SK-N-MC (cell line): ENCODE results near the gene RAD50.

ENCODE experiments used
- EZH2 ChIP-seq: fragments of 200-600 bp; sonication (generic); IDR thresholded peaks from one replicate; pipeline ENCODE4 v1.6.1; 2017; ENCODE audit warnings: antibody characterized with exemption
- FOXP2 ChIP-seq: optimal IDR thresholded peaks from 2 replicates; pipeline ENCODE3; 2011; ENCODE audit warnings: mild to moderate bottlenecking, moderate library complexity; ENCODE audit not compliant: insufficient read depth; ENCODE audit errors: extremely low read length, control extremely low read depth
- POLR2AphosphoS5 ChIP-seq: IDR thresholded peaks from 2 replicates; pipeline ENCODE4 v1.6.1; 2012; ENCODE audit warnings: mild to moderate bottlenecking, low read depth, low read length, borderline replicate concordance

DNA sequence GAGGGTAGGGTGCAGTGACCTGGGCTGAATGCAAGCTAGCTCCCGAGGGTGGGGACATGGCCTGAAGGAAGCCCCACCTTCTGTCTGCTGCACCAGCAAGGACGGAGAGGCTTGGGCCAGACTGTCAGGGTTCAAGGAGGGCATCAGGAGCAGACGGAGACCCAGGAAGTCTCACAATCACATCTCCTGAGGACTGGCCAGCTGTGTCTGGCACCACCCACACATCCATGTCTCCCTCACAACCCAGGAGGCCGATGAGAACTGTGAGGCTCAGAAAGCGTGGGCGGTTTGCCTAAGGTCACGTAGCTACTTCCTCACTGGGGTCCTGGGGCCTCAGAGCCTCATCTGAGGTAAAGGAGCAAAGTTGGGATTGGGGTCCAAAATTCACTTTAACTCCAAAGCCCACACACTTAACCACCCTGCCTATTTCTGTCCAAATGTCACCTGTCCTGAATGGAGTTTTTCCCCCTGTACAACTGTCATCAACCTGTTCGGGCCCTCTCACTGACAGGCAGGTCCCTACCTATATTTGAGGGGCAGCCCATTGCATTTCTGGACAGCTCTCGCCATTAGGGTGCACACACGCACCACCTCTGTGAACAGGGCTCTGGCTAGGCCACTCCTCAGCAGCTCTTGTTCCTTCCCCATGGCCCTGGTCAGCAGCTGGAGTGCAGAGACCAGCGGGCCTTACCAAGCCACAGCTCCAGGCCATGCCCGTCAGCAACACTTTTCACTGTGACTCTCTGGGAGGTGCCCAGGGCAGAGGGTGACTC is 104.6 kb downstream of the RAD50 start:
- TF ChIP-seq EZH2 (no peak), POLR2AphosphoS5 (no peak), FOXP2 (no peak)
